Subcutaneous preadipocyte (primary cell): ENCODE measurements around the gene LRRC8B. TPM values are rescaled to one million over a fixed set of nuclear protein-coding genes. Genes with fewer than 3 reads are reported as not detected.

Experiments used
- total RNA-seq: library from RNA; depleted of rRNA; stranded (reverse); fragments of >200 nt; gene quantifications from 2 replicates; pipeline ENCODE4 v1.2.3, GENCODE V29; 2012

The LRRC8B gene
- 10.7 and 10.8 TPM in 2 replicates for total RNA-seq

GRCh38 chr1:89524369-89525168, at the start of gene LRRC8B:
LRRC8B (plus strand) TSS chr1:89524829; CDS start chr1:89582651, 57,822 bp downstream.

GRCh38 chr1:89632657-89633247, 108.1 kb downstream of the LRRC8B start, which contains the start of gene LRRC8C:
LRRC8C (plus strand) TSS chr1:89633120; CDS start chr1:89686474, 53,354 bp downstream.

Other genes with a start within 250 kb of the LRRC8B start
- gene GBP6, start 160.8 kb upstream of the LRRC8B start, total RNA-seq, result not detected in 2 replicates
- gene LRRC8C, start 108.3 kb downstream of the LRRC8B start, total RNA-seq, result 6.2 and 17.4 TPM in 2 replicates